Stimulated activated CD4-positive, alpha-beta T cell treated with anti-CD3 and anti-CD28 coated beads, TNF-alpha, amount 100 ng/mL, for 48 hours (primary cell): ENCODE measurements around the gene MYO9B.

ENCODE experiments used
- DNase-seq, 3 donors: peaks; one replicate each; pipeline ENCODE4 v3.0.0-alpha.2; 2020; ENCODE audit warnings: low read depth in 3 of 3

Gene MYO9B

DNA sequence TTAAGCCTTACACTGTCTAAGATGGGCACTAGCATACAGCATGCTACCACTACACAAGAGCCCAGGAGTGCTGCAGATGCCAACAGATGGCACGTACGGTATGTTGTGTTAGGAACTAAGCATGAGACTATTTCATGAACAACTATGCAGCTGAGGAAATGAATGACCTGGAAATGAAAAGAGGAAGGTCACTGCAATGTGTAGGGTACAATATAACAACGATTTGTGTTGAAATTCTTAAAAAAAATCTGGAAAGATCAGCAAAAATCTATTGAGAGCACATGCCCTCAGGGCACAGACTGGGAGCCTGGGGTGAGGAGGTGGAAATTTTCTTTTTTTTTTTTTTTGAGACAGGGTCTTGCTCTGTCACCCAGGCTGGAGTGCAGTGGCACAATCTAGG, 14.8 kb upstream of the MYO9B start:
- no peak for DNase-seq

- DNase-seq, result no peak
These were observed 14.4 kb upstream of the MYO9B start for GRCh38 chr19:17061205-17061604.

- no peak for DNase-seq
These were observed 13.9 kb upstream of the MYO9B start for GRCh38 chr19:17061691-17062090.

GRCh38 chr19:17063428-17063827, 12.1 kb upstream of the MYO9B start:
- DNase-seq, result no peak

DNA sequence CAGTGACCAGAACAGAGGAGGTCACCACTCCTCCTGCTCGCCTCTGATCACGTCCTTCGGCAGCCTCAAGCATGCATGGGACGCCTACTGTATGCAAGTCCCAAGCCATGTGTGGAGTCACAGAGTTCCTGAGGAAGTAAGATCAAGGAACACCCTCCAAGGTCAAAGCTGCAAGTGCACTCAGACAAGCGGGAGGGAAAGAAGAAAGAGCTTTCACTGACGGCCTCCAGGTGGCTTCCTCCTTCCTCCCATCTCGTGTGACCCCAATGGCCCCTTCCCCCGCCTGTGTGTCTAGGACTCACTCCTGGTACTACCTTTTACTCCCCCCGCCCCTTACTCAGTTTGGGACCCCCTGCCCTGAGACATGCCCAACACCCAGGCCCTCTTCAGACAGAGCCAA, 6.4 kb upstream of the MYO9B start:
- DNase-seq, result no peak

- no peak for DNase-seq
These were observed 5.2 kb upstream of the MYO9B start for GRCh38 chr19:17070421-17070820.

DNA sequence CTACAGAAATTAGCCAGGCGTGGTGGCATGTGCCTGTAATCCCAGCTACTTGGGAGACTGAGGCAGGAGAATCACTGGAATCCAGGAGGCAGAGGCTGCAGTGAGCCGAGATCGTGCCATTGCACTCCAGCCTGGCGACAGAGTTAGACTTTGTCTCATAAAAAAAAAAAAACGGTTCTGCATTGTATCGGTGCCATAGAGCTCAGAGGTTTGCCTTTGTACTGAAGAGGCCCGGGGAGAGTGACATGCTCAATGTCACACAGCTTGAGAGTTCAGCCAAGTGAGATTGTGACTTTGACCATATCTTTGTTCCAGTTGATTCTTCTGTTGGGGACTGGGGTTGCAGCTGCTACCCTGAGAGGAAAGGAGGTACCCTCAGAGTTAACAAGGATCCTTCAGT, 4.7 kb upstream of the MYO9B start:
- DNase-seq, result no peak

DNA sequence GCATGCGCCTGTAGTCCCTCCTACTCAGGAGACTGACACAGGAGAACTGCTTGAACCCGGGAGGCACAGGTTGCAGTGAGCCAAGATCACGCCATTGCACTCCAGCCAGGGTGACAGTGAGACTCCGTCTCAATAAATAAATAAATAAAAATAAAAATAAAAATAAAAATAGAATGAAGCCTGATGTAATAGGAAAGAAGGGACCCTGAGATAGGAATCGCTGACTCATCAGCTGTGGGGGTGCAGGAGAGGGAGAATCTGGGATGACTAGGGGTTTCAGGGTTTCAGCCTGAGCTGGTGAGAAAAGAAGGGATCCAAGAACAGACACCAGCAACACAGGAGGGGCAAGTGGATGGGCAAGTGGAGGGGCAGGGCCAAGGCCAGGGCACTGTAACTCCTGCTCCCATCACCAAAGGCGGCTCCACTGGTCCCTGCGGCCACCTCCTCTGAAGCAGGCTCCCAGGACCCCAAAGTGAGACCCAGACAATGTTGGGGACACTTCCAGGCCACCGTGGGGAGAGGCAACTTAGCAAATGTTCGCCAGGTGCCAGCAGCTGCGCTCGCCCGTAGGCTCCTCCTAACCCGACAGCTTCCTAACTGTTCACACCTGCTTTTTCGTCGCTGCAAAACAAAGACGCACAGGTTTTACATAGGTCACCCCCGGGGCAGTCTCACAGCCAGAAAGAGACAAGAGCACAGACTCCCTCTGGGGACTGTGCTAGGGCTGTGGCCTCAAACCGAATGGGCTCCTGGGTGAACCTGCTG, 1.5 kb upstream of the MYO9B start:
- no peak for DNase-seq

GRCh38 chr19:17074634-17075034, 943 bp upstream of the MYO9B start:
- DNase-seq, result no peak

- DNase-seq, result peak in 1 of 3 donors; percentile 14
These were observed 426 bp downstream of the MYO9B start for GRCh38 chr19:17075864-17076542.

- DNase-seq, result no peak
These were observed 990 bp downstream of the MYO9B start for GRCh38 chr19:17076543-17076991.

- DNase-seq, result no peak
These were observed 2.0 kb downstream of the MYO9B start for GRCh38 chr19:17077447-17078028.

DNA sequence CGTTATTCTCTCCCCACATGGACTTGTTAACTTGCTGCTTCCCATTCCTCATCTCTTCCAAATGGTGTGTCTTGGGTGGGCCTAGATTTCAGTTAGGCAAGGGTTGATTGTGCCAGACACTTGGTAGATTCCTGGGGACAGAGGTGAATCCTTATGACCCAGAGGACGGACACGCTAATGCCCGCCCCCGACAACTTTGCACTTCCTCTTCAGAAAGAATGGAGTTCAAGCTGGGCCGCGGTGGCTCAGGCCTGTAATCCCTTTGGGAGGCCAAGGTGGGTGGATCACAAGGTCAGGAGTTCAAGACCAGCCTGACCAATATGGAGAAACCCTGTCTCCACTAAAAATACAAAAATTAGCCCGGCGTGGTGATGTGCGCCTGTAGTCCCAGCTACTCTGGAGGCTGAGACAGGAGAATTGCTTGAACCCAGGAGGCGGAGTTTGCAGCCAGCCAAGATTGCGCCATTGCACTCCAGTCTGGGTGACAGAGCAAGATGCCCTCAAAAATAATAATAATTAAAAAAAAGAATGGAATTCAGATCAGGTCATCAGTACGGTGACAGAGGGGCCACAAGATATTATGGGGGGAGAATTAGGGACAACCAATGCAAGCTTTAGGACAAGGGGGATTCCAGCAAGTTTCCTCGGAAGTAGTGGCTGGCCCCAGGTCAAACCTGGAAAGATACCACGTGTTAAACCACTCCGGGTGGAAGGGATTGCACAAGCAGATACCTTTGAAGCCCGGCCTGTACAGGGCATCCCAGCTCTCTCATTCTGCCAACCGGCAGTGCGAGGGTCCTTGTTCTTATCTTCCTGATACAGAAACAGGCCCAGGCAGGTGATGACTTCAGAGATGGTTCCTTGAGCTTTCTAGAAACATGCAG, 2.7 kb downstream of the MYO9B start:
- DNase-seq, result no peak

GRCh38 chr19:17078920-17079709, 3.5 kb downstream of the MYO9B start:
- DNase-seq, result no peak

DNA sequence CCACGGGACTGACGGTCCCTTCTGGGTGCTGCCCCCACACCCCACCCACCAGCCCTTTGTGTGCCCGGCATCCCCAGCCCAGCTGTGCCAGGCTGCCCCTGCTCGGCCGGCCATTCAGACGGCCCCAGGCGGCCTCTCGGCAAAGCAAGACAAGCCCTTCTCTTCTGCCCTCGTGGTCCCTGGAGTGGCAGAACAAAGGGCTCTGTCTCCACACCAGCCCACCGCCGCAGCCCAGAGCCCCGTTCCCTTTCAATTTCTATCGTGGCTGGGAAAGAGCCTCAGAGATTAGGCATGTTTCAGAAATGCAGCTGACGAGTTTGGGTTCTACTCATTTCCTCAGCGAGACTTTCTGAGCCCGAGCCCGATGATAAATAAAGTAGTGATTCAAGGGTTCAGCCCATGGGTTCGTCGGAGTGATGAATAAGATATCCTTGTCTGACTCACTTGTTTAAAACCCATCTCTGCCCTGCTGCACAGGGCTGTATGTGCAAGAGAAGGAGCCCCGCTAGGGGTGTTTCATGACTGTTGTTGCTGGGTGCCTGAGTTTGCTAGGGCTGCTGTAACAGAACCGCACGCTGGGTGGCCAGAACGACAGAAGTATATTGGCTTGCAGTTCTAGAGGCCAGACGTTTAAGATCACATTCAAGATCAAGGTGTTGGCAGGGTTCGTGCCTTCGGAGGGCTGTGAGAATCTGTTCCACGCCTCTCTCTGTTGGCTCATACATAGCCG, 4.3 kb downstream of the MYO9B start:
- DNase-seq, result peak; percentile 55 to 61 (median 60)

- no peak for DNase-seq
These were observed 4.8 kb downstream of the MYO9B start for GRCh38 chr19:17080440-17080801.

GRCh38 chr19:17081672-17082630, 6.4 kb downstream of the MYO9B start:
- no peak for DNase-seq

- no peak for DNase-seq
These were observed 10.5 kb downstream of the MYO9B start for GRCh38 chr19:17086120-17086519.

DNA sequence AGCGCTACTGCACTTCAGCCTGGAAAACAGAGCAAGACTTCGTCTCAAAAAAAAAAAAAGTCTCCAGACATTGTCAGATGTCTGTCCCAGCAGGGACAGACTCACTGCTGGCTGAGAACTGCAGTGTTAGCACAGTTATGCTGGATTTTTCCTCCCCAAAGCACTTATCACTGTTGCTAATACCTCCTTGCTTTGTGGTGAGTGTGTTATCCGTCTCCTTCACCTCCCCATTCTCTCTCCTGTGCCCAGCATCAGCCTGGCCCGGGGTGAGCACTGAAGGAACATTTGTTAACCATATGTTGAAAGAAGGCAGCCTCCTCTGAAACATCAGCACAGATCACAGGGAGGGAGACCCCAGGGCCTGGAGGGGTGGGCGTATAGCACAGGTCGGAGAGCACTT, 11.3 kb downstream of the MYO9B start:
- no peak for DNase-seq
